ENCODE measurements around the gene PKNOX2.

PKNOX2 gene

GRCh38 chr11:125468852-125469251 is 304.3 kb downstream of the PKNOX2 start:
- DNase-seq (ENCODE audit: low read depth in 2 of 2), result no peak

- DNase-seq (ENCODE audit: low read depth in 2 of 2), result no peak
Observed at GRCh38 chr11:125470355-125470754, 305.8 kb downstream of the PKNOX2 start.

- DNase-seq (ENCODE audit: low read depth in 2 of 2), result no peak
Observed at GRCh38 chr11:125476721-125477120, 312.2 kb downstream of the PKNOX2 start.

GRCh38 chr11:125479137-125479536 is 314.6 kb downstream of the PKNOX2 start:
- DNase-seq (ENCODE audit: low read depth in 2 of 2), result no peak

- DNase-seq (ENCODE audit: low read depth in 2 of 2), result no peak
Observed at GRCh38 chr11:125481531-125481930, 317.0 kb downstream of the PKNOX2 start.

All from stimulated activated CD8-positive, alpha-beta memory T cell treated with anti-CD3 and anti-CD28 coated beads, Interleukin-7, amount 100 ng/mL, for 4 hours (primary cell).